ENCODE measurements around the gene KRT86.
A peak's percentile ranks its signal among the peaks of the same experiment; 100 is the strongest.

- peak; percentile 86 for TF ChIP-seq CTCF (IDR thresholded peaks at IDR 0.05; ENCODE audit: low read depth, low read length)
- TF ChIP-seq EZH2phosphoT487 (IDR thresholded peaks at IDR 0.05; ENCODE audit: low read depth) = no peak
These were observed 4.4 kb downstream of the KRT86 start for GRCh38 chr12:52278575-52279421.

Data from OCI-LY3 (cell line).